ENCODE data around the gene HNRNPF. TPM values are rescaled to one million over a fixed set of nuclear protein-coding genes. Genes with fewer than 3 reads are reported as not detected.

HNRNPF gene
- polyA plus RNA-seq, 1 experiment = 178 TPM

GRCh38 chr10:43385412-43386004 is 23.5 kb downstream of the HNRNPF start:
- H3K27me3 ChIP-seq (ENCODE audit: control insufficient read depth, insufficient read depth, low read length) = no peaks in the 10 kb centered on the region
- ChIA-PET CTCF (interaction anchor here (0.6 to 0.9 kb wide), 3 partner anchors 51 to 77 kb away, joined by 3 to 4 read pairs (median 4); no protein-coding TSS in a partner anchor), POLR2A (no interaction called here)
- H3K9me3 ChIP-seq (ENCODE audit: control insufficient read depth, insufficient read depth, low read length) = no peaks in the 10 kb centered on the region
- no peak overlapping the region for H3K4me3 ChIP-seq (ENCODE audit: low read depth, low read length)
- no peak overlapping the region for H3K27ac ChIP-seq (ENCODE audit: low read depth, low read length)
- no peak for TF ChIP-seq CTCF (IDR thresholded peaks at IDR 0.05; ENCODE audit: low read depth, low read length)
- DNase-seq (ENCODE audit: low read depth, low spot score) = no peak

GRCh38 chr10:43384252-43385221 is 24.4 kb downstream of the HNRNPF start:
- ChIA-PET POLR2A (no interaction called here), CTCF (interaction anchor here (0.7 to 0.9 kb wide), 2 partner anchors 52 to 77 kb away, joined by 3 to 4 read pairs; no protein-coding TSS in a partner anchor)
- Histone ChIP-seq H3K27me3 (ENCODE audit: control insufficient read depth, insufficient read depth, low read length) (no peaks in the 10 kb centered on the region), H3K9me3 (ENCODE audit: control insufficient read depth, insufficient read depth, low read length) (no peaks in the 10 kb centered on the region), H3K4me3 (ENCODE audit: low read depth, low read length) (no peak overlapping the region), H3K27ac (ENCODE audit: low read depth, low read length) (no peak overlapping the region)
- TF ChIP-seq CTCF (IDR thresholded peaks at IDR 0.05; ENCODE audit: low read depth, low read length) = no peak
- no peak for DNase-seq (ENCODE audit: low read depth, low spot score)

- peak overlapping the region; percentile 39 for H3K27ac ChIP-seq (ENCODE audit: low read depth, low read length)
- DNase-seq (ENCODE audit: low read depth, low spot score) = no peak
- no peaks in the 10 kb centered on the region for H3K9me3 ChIP-seq (ENCODE audit: control insufficient read depth, insufficient read depth, low read length)
- CTCF ChIA-PET = no interaction called here
- POLR2A ChIA-PET = no interaction called here
- TF ChIP-seq CTCF (IDR thresholded peaks at IDR 0.05; ENCODE audit: low read depth, low read length) = no peak
- H3K27me3 ChIP-seq (ENCODE audit: control insufficient read depth, insufficient read depth, low read length) = no peaks in the 10 kb centered on the region
- no peak overlapping the region for H3K4me3 ChIP-seq (ENCODE audit: low read depth, low read length)
Observed at GRCh38 chr10:43383204-43383971, 25.6 kb downstream of the HNRNPF start.

DNA sequence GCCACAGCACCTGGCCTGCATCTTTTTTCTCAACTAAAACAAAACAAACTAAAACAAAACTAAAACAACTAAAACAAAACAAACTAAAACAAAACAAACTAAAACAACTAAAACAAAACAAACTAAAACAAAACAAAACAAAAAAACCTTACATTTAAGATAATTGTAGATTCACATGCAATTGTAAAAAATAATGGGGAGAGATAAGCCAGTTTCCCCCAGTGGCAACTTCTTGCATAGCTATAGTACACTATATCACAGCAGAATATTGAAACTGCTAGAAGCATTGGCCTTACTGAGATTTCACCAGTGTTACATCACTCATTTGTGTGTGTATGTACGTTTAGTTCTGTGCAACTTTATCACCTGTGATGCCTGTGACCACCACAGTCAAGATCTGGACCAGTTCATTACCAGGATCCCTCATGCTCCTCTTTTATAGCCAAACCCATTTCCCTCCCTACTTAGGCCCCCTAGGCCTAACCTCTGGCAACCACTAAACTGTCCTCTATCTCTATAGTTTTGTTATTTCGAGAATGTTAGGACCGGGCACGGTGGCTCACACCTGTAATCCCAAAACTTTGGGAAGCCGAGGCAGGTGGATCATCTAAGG is 28.3 kb downstream of the HNRNPF start:
- peak; percentile 35; the same call in 1 of the 2 replicates for TF ChIP-seq CTCF (IDR thresholded peaks at IDR 0.05; ENCODE audit: low read depth, low read length)
- Histone ChIP-seq H3K9me3 (ENCODE audit: control insufficient read depth, insufficient read depth, low read length) (no peaks in the 10 kb centered on the region), H3K4me3 (ENCODE audit: low read depth, low read length) (no peak overlapping the region), H3K27me3 (ENCODE audit: control insufficient read depth, insufficient read depth, low read length) (no peaks in the 10 kb centered on the region), H3K27ac (ENCODE audit: low read depth, low read length) (no peak overlapping the region)
- DNase-seq (ENCODE audit: low read depth, low spot score) = no peak
- CTCF ChIA-PET = interaction anchor here (0.6 to 1.0 kb wide), 4 partner anchors 10 to 73 kb away, joined by 3 to 6 read pairs (median 3); no protein-coding TSS in a partner anchor
- POLR2A ChIA-PET = interaction anchor here (0.9 kb wide), 1 partner anchor 27 kb away, joined by 3 read pairs; no protein-coding TSS in a partner anchor
